IPS-NIHi11 (cell line): ENCODE results near the gene RRAD.
"Not testable (repeated sequence)": the region's sequence is repeated elsewhere in the genome, so short reads cannot be mapped to it uniquely, and the experiment has no call there.

ENCODE experiments used
- DNase-seq: peaks from one replicate; pipeline ENCODE4 v3.0.0; 2012; ENCODE audit warnings: mixed read lengths, low spot score

Gene RRAD

DNA sequence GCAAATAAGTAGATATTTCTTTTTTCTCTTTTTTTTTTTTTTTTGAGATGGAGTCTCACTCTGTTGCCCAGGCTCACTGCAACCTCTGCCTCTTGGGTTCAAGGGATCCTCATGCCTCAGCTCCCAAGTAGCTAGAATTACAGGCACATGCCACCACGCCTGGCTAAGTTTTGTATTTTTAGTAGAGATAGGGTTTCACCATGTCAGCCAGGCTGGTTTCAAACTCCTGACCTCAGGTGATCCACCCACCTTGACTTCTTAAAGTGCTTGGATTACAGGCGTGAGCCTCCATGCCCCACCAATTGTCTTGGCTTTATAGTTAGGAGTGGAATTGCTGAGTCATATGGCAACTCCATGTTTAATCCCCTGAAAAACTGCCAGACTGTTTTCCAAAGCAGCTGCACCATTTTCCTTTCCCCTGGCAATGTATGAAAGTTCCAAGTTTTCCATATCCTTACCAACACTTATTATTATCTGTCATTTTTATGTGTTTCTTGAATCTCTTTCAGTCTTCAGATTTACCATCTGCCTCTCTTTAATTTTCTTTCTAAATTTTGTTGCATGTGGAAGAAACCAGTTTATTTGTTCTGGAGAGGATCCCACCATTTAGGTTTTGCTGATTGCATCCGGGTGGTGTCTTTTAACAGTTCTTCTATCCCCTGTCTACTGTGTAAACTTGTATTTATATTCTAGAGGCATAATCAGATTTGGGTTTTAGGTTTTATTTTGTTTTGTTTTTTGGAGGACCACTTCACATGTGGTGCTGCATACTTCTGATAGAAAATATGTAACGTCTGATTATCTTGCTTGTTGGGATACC, 25.8 kb upstream of the RRAD start:
- DNase-seq, result no peak

DNA sequence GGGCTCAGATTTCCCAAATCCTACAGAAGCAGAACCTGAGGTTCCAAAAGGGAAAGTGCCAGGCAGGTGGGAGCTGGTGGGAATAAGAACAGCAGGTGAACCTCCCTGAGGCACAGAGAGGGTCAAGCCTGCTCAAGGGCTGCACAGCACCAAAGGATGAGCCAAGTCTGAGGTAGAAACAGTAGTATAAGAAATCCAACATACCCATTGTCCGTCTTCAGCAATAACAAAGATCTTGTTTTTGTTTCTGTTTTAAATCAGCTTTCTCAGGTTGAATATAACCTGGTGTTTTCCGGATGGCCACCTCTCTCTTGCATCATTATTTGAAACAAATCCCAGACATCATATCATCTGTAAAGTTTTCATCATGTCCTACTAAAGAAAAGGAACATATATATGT, 25.1 kb upstream of the RRAD start:
- DNase-seq, result no peak

DNA sequence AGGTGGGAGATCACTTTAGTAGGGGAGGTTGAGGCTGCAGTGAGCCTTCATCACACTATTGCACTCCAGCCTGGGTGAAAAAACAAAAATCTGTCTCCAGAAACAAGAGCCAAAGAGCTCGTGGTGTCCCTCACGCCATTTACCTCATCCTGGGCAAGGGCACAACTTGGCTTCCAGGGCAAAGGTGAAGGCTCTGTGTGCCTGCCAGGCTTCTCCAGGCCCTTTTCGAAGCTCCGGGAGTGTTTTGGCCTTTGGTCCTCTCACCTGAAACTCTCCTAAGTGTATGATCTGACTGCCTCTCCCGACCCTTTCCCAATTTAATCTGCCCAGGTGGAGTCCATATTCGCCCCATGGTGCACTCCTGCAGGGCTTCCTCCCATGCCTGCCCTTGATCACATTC, 24.1 kb upstream of the RRAD start:
- no peak for DNase-seq

DNA sequence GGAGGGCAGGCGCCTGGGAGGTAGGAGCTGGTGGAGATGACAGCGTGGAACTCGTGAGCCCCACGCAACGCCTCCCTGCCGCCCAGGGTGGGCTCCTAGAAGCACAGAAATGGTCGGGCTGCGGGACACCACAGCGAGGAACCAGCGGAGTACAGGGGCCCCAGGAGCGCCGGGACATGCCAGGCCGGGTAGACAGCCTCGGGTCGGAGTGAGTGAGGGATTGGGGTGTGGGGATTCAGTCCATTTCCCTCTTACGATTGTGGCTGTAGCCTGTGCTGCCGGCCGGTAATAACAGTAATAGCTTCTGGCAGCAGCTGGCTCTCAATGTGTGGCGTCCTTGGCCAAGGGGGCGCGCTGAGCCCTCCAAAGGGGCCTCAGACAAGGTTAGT, 23.5 kb upstream of the RRAD start:
- DNase-seq, result no peak

DNA sequence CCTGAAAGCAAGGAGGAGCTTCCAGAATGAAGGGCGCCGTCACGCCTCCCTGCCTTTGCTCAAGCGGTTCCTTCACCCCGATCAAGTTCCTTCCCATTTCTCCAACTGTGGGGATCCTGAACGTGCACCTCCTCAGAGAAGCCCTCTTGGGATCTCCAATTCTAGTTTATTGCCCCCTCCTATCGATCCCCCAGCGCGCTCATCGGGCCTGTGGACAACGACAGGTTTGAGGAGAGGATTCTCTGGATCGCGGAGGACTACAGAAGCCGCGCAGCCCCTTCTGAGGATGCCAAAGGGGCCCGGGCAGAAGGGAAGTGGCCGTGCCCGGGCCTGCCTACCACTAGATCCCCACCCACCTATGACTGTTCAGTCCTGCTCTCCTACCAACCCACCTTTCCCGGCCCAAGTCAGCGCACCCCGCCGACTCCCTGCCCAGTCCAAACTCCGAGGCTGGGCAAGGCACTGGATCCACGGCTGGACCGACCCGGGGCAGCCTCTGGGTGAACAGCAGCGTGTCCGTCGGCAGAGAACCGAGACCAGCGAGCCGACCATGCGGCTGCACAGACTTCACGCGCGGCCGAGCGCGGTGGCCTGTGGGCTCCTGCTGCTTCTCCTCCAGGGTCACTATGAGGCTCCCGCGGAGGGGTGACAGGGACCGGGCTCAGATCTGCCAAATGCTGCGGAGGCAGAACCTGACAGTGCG, 22.9 kb upstream of the RRAD start:
- no peak for DNase-seq

DNA sequence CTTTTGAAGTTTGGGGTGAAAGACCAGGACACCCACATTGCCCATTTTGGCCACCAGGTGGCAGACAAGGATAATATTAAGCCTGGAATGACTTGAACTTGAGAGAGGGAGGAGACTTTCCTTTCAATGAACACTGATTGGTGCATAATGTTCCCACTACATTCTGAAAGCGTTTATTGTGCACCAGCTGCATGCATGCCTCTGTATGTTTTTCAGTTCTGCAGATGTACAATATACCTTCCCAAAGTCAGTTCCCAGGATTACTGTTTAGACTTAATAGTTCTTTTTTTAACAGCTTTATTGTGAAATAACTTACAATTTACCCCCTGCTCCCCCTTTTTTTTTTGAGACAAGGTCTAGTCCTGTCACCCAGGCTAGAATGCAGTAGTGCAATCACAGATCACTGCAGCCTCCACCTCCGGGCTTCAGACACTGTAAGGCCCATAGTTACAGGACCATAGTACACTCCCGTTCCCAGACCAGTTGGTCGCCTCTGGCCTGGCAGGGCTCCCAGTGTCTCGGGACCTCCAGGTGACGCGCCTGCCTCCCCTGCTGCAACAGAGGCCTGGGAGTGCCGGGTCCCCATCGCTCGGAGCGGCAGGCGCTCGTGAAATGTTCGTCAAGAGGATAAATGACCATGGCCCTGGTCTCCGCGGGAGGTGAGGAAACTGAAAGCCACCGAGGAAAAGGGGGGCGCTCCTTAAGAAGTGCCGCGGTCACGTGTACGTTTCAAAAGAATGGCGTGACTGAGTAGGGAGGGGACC, 22.1 kb upstream of the RRAD start:
- peak; percentile 88 for DNase-seq

DNA sequence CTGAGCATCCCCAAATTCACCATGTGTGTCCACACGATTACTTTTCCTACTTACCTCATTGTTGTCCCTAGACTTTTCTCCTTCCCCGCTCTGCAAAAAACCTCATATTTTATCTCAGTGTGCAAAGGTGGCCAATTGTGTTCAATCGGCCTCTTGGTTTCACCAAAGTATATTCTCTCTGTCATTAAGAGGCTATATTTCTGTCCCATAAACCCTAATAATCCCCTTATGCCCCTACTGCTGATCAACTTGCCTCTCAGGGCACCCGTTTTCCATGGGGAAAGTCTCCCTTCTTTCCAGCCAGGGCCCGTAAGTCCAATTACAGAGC, 21.6 kb upstream of the RRAD start:
- no peak for DNase-seq

DNA sequence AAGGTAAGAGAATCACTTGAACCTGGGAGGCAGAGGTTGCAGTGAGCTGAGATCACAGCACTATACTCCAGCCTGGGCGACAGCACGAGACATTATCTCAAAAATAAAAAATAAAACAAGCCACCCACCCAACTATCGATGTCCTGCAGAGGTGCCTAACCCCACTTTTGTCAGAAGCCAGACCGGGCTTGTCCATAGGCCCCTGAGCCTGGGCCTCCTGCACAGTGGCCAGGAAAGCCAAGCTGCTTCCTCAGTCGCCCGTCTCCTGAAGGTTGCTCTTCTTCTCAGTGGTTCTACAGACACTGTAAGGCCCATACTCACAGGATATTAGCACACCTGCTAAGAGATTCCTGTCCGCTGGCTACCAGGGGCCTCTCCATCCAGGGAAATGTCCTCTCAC, 21.2 kb upstream of the RRAD start:
- no peak for DNase-seq

DNA sequence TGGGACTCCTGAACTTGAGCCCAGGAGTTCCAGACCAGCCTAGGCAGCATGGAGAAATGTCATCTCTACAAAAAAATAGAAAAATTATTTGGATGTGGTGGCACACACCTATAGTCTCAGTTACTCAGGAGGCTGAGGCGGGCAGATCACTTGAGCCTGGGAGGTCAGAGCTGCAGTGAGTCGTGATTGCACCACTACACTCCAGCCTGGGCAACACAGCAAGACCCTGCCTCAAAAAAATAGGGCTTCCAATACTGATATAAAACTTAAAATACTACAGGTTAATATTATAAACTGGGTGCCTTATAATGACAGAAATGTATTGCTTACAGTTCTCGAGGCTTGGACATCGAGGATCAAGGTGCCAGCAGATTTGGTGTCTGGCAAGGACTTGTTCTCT, 20.6 kb upstream of the RRAD start:
- DNase-seq, result no peak

DNA sequence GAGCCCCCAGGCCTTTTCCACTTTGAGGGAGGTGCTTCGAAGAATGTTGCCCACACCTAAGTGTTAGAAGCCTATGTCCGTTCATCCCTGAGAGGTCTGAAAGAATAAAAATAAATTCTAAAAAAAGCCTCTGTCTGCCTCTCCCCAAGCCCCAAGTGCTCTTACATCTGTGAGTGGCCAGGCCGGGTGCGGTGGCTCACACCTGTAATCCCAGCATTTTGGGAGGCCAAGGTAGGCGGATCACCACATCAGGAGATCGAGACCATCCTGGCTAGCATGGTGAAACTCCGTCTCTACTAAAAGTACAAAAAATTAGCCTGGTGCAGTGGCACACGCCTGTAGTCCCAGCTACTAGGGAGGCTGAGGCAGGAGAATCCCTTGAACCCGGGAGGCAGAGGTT, 19.6 kb upstream of the RRAD start:
- not testable (repeated sequence) for DNase-seq

DNA sequence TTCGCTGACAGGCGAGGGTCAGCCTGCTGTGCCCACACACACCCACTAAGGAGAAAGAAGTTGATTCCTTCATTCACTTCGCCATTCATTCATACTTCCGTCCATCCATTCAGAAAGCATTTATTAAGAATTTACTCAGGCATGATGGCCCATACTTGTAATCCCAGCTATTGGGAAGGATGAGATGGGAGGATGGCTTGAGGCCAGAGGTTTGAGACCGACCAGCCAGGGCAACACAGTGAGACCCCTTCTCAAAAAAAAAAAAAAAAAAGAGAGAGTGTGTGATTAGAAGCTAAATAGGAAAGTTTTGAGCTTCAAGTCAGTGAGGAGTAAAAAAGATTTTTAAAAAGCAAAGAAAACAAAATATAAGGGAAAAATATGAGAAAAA, 18.7 kb upstream of the RRAD start:
- DNase-seq, result no peak

DNA sequence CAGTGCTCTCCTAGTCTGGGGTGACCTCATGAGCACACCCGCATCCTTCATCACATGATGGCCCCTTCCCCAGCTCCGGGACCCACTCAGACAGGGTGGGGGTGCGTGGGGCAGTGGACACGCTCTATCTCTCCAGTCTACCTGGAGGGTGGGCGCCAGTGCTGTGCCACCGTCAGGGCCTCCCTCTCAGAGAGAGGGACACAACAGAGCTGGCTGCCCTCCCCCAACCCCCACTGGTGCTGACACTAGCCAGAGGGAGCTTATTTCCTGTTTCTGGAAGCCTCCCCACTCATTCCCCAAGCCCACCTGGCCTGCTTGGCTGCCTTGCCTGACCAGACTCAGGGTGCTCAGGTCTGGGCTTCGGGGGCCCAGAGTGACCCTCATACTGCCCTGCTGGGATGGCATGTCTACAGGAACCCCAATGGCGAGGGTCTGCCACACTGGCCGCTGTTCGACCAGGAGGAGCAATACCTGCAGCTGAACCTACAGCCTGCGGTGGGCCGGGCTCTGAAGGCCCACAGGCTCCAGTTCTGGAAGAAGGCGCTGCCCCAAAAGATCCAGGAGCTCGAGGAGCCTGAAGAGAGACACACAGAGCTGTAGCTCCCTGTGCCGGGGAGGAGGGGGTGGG, 18.2 kb upstream of the RRAD start:
- DNase-seq, result no peak

DNA sequence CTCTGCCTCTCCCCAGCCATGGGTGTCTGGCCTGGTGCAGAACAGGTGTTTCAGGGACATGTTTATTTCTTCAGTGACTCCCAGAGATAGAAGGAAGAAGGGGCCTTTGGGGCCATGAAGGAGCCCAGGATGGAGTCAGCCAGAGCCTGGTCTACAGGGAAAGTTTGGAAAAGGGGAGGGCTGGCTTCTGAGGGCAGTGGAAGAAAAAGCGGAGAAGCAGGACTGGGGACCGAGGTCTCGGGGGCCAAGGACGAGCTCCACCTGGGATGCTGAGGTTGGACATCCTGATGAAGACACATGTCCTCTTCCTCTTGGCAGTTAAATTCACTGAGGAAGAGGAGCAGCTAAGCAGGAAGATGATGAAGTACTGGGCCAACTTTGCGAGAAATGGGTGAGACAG, 17.6 kb upstream of the RRAD start:
- DNase-seq, result no peak

DNA sequence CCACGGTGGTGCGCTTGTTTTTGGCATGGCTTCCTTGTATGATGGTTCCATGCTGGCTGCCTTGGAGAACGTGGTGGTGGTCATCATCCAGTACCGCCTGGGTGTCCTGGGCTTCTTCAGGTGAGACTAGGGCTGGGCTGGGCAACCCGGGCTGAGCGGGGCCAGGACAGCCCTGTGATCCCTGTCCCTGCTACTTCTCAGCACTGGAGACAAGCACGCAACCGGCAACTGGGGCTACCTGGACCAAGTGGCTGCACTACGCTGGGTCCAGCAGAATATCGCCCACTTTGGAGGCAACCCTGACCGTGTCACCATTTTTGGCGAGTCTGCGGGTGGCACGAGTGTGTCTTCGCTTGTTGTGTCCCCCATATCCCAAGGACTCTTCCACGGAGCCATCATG, 14.9 kb upstream of the RRAD start:
- DNase-seq, result no peak

DNA sequence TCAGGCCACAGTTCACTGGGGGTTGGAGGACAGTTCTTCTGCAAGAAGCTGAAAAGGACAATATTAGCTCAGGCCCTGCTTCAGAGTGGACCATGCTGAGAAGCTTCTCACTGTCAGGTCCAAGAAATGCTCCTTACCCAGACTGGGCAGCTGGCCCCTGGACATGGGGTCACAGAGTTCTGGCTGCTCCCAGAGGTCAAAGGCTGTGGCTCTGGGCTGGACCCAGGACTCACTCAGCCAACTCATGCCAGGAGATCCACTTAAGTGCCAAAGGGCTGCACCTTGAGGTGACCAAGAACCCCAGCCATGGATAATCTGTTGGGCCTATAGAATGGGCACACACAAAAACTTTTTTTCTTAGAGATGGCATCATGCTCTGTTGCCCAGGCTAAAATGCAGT, 14.0 kb upstream of the RRAD start:
- DNase-seq, result no peak

DNA sequence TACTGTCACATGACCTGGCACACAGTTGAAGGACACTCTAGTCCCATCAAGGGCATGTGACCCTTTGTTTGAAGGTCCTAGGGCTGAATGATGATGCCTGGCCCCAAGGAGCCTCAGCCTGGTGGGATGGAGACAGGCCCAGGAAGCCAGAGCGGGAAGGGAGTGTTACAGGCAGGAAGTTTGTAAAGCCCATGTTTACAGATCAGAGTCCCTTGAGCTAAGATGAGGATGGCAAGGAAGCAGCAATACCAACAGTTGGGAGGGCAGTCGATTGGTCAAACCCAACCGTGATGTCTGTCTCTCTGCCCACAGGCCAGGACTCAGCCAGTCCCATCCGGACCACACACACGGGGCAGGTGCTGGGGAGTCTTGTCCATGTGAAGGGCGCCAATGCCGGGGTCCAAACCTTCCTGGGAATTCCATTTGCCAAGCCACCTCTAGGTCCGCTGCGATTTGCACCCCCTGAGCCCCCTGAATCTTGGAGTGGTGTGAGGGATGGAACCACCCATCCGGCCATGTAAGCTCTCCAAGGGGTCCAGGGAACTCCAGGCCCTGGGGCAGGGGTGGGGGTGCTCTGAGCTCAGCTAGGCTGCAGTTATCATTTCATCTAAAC, 12.5 kb upstream of the RRAD start:
- DNase-seq, result no peak

DNA sequence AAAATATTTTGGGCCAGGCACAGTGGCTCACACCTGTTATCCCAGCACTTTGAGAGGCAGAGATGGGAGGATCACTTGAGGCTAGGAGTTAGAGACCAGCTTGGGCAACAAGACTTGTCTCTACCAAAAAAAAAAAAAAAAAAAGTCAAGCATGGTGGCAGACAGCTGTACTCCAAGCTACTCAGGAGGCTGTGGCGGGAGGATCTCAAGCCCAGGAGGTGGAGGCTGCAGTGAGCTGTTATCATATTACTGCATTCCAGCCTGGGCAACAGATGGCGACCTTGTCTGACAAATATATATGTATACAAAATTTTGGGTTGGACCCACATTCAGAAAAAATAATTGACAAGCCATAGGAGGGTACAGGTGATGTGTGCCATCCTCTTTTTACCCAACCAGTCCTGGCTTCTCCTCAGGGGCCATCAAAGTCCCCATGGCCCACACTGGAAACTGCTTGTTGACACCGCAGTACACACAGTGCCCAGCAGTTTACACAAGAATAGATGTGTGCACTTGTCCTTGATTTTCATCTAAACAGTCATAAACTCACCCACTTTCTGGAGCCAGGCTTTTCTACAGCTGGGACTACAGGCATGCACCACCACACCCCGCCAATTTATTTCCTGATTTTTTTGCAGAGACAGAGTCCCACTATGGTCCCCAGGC, 11.7 kb upstream of the RRAD start:
- DNase-seq, result no peak

DNA sequence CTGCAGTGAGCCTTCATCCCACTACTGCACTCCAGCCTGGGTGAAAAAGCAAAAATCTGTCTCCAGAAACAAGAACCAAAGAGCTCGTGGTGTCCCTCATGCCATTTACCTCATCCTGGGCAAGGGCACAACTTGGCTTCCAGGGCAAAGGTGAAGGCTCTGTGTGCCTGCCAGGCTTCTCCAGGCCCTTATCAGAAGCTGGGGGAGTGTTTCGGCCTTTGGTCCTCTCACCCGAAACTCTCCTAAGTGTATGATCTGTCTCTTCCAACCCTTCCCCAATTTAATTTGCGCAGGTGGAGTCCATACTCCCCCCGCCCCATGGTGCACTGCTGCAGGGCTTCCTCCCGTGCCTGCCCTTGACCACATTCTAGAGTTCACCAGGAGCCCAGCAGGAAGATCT, 11.1 kb upstream of the RRAD start:
- DNase-seq, result no peak

DNA sequence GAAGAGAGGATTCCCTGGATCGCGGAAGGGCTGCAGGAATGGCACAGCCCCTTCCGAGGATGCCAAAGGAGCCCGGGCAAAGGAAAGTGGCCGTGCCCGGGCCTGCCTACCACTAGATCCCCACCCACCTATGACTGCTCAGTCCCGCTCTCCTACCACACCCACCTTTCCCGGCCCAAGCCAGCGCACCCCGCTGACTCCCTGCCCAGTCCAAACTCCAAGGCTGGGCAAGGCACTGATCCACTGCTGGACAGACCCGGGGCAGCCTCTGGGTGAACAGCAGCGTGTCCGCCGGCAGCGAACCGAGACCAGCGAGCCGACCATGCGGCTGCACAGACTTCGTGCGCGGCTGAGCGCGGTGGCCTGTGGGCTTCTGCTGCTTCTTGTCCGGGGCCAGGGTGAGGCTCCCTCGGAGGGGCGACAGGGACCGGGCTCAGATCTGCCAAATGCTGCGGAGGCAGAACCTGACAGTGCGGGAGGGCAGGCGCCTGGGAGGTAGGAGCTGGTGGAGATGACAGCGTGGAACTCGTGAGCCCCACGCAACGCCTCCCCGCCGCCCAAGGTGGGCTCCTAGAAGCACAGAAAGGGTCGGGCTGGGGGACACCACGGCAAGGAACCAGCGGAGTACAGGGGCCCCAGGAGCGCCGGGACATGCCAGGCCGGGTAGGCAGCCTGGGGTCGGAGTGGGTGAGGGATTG, 10.1 kb upstream of the RRAD start, which contains the start of gene CES2:
Gene CES2, plus strand, starts transcription at position 203 of the 698 bp plus-strand sequence. Its CDS starts 120 bp downstream, at position 323.
- DNase-seq, result peak; percentile 56

DNA sequence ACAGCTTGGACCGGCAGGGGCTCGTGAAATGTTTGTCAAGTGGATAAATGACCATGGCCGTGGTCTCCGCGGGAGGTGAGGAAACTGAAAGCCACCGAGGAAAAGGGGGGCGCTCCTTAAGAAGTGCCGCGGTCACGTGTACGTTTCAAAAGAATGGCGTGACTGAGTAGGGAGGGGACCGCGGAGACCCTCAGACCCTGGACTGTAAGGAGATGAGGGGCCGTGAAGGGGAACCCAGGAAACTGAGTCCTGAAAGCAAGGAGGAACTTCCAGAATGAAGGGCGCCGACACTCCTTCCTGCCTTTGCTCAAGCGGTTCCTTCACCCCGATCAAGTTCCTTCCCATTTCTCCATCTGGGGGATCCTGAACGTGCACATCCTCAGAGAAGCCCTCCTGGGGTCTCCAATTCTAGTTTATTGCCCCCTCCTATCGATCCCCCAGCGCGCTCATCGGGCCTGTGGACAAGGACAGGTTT, 9.5 kb upstream of the RRAD start:
- not testable (repeated sequence) for DNase-seq
